SK-N-SH (cell line): Measurements from ENCODE around the gene TNFRSF12A.

Source experiments
- CHD2 ChIP-seq: fragments of 150-350 bp; IDR thresholded peaks from 2 replicates; pipeline ENCODE4 v1.6.1; 2018; ENCODE audit warnings: low read length; ENCODE audit not compliant: partially characterized antibody
- CTCF ChIP-seq: fragments of 200-600 bp; sonication (generic); IDR thresholded peaks from 2 replicates; pipeline ENCODE4 v1.6.1; 2017; ENCODE audit warnings: antibody characterized with exemption, mild to moderate bottlenecking, moderate library complexity
- GATA2 ChIP-seq: sonication (generic); formaldehyde crosslinking; IDR thresholded peaks from 2 replicates; pipeline ENCODE4 v1.5.0; 2020; ENCODE audit warnings: mild to moderate bottlenecking, missing genetic modification reagents
- PBX3 ChIP-seq: IDR thresholded peaks from 2 replicates; pipeline ENCODE4; 2012
- RAD21 ChIP-seq: IDR thresholded peaks from 2 replicates; pipeline ENCODE4 v1.6.1; 2012; ENCODE audit warnings: mild to moderate bottlenecking, low read length
- REST ChIP-seq: IDR thresholded peaks from 2 replicates; pipeline ENCODE4 v1.6.1; 2012; ENCODE audit warnings: mild to moderate bottlenecking, low read depth, low read length, moderate library complexity
- SIN3A ChIP-seq: IDR thresholded peaks from 2 replicates; pipeline ENCODE4 v1.6.1; 2012; ENCODE audit warnings: low read depth, mild to moderate bottlenecking, low read length, moderate library complexity, borderline replicate concordance
- TCF12 ChIP-seq: IDR thresholded peaks from 2 replicates; pipeline ENCODE4 v1.4.0; 2012

- TF ChIP-seq CTCF: no peak
- no peak for TF ChIP-seq GATA2
- TF ChIP-seq CHD2: no peak
- TF ChIP-seq TCF12: no peak
- TF ChIP-seq REST: no peak
- no peak for TF ChIP-seq RAD21
- no peak for TF ChIP-seq SIN3A
- TF ChIP-seq PBX3: no peak
Observed at GRCh38 chr16:3068487-3068886, 48.3 kb downstream of the TNFRSF12A start.
